Measurements from ENCODE around the gene IGFBP6.

GRCh38 chr12:53151039-53151438, 53.6 kb downstream of the IGFBP6 start:
- TF ChIP-seq YY1 (IDR thresholded peaks at IDR 0.05; ENCODE audit: low read depth) (no peak), USF1 (IDR thresholded peaks at IDR 0.05; ENCODE audit: borderline replicate concordance, low read depth) (no peak), TAF1 (IDR thresholded peaks at IDR 0.05; ENCODE audit: borderline replicate concordance, low read depth, low read length) (no peak), MAX (IDR thresholded peaks at IDR 0.05; ENCODE audit: low read depth) (no peak), CTCF (IDR thresholded peaks at IDR 0.05) (no peak), USF2 (IDR thresholded peaks at IDR 0.05; ENCODE audit: borderline replicate concordance, low read depth, low read length) (no peak), FOXJ3 (CRISPR knock-in tag; IDR thresholded peaks at IDR 0.05) (no peak), CHD2 (IDR thresholded peaks at IDR 0.05; ENCODE audit: low read length, partially characterized antibody) (no peak), POLR2AphosphoS5 (IDR thresholded peaks at IDR 0.05; ENCODE audit: low read depth, low read length) (no peak), TEAD4 (IDR thresholded peaks at IDR 0.05; ENCODE audit: borderline replicate concordance, insufficient read depth) (no peak), FOSL2 (IDR thresholded peaks at IDR 0.05; ENCODE audit: borderline replicate concordance, low read depth) (no peak), SIN3A (IDR thresholded peaks at IDR 0.05; ENCODE audit: borderline replicate concordance, low read depth, low read length) (no peak)

All from SK-N-SH (cell line).